Testis (tissue), 2 donors: ENCODE measurements around the gene SIGLEC9.

ENCODE experiments used
- POLR2A ChIP-seq: fragments of 450-650 bp; IDR thresholded peaks from one replicate; pipeline ENCODE4 v1.6.1; 2017; ENCODE audit warnings: antibody characterized with exemption, mild to moderate bottlenecking, moderate library complexity
- TF ChIP-seq, protein P1 (sequence below), 3 experiments: fragments of 450-650 bp in 2 of 3; fragments of 200-600 bp in 1 of 3; sonication (generic) in 1 of 3; IDR thresholded peaks; one replicate each; pipeline ENCODE4 v1.5.1; 2016 to 2019; ENCODE audit warnings: antibody characterized with exemption in 3 of 3, mild to moderate bottlenecking in 2 of 3, moderate library complexity in 1 of 3

DNA sequence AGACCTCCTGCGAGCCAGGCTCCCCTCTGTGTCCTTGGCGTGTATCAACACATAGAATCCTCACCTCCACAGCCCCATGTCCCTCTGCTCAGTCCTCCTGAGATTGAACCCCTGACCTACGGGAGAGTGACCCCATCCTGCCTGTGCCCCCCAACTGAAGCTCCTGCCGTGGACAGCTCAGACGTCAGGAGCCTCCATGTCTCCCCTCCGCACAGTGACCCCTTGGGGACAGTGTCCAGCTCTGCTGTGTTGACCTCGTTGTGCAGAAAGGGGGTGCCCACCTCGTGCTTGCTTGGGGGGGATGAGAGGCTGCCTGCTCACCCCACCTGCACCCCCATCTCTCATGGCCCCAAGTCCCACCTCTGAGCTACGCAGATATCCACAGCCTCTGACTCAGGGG, 490 bp upstream of the SIGLEC9 start:
- TF ChIP-seq POLR2A, result no peak
- TF ChIP-seq, protein P1, sequence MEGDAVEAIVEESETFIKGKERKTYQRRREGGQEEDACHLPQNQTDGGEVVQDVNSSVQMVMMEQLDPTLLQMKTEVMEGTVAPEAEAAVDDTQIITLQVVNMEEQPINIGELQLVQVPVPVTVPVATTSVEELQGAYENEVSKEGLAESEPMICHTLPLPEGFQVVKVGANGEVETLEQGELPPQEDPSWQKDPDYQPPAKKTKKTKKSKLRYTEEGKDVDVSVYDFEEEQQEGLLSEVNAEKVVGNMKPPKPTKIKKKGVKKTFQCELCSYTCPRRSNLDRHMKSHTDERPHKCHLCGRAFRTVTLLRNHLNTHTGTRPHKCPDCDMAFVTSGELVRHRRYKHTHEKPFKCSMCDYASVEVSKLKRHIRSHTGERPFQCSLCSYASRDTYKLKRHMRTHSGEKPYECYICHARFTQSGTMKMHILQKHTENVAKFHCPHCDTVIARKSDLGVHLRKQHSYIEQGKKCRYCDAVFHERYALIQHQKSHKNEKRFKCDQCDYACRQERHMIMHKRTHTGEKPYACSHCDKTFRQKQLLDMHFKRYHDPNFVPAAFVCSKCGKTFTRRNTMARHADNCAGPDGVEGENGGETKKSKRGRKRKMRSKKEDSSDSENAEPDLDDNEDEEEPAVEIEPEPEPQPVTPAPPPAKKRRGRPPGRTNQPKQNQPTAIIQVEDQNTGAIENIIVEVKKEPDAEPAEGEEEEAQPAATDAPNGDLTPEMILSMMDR (IDR thresholded peaks at IDR 0.05), result no peak
